H1 (cell line): Measurements from ENCODE around the gene RBM17. TPM values are rescaled to one million over a fixed set of nuclear protein-coding genes. Genes with fewer than 3 reads are reported as not detected.

Experiments used
- CTCF ChIA-PET: fragments of 300-600 bp; sonication (Branson Sonifier 250); formaldehyde crosslinking; loops from one replicate; lab custom pipeline; 2021; ENCODE audit not compliant: partially characterized antibody; lab: Charles Lee
- POLR2A ChIA-PET: fragments of 300-600 bp; sonication (Branson Sonifier 250); formaldehyde crosslinking; loops from one replicate; lab custom pipeline; 2021; ENCODE audit warnings: inconsistent platforms; ENCODE audit not compliant: partially characterized antibody; lab: Charles Lee
- DNase-seq, 2 experiments: peaks; one replicate each; pipeline versions ENCODE4 v3.0.0 to v3.0.0-alpha.2; 2010 to 2022; ENCODE audit warnings: low spot score in 2 of 2, low read depth in 1 of 2, mixed read lengths in 1 of 2
- FAIRE-seq: peaks from 2 replicates; lab custom pipeline; 2011; peaks lifted over from hg19 to GRCh38; lab: Jason Lieb, UNC
- H2AFZ ChIP-seq: 2 replicates; pipeline ENCODE4 v1.8.1; 2012; ENCODE audit warnings: low read length, inconsistent platforms
- H2AK5ac ChIP-seq: 2 replicates; pipeline ENCODE4 v1.6.1; 2013; ENCODE audit warnings: low read depth, low read length
- H2BK120ac ChIP-seq: replicated peaks from 2 replicates; pipeline ENCODE3; 2013; ENCODE audit warnings: low read depth, low read length, inconsistent platforms
- H2BK12ac ChIP-seq: 2 replicates; pipeline ENCODE4 v1.6.1; 2013; ENCODE audit warnings: low read depth, low read length
- H2BK15ac ChIP-seq: 2 replicates; pipeline ENCODE4 v1.6.1; 2013; ENCODE audit warnings: low read length
- H2BK20ac ChIP-seq: 2 replicates; pipeline ENCODE4 v1.6.1; 2013; ENCODE audit warnings: low read length
- H2BK5ac ChIP-seq: 2 replicates; pipeline ENCODE4 v1.6.1; 2013; ENCODE audit warnings: low read depth, low read length
- H3K14ac ChIP-seq: 2 replicates; pipeline ENCODE4 v1.6.1; 2013; ENCODE audit warnings: inconsistent platforms; ENCODE audit not compliant: insufficient read length
- H3K18ac ChIP-seq: 2 replicates; pipeline ENCODE4 v1.6.1; 2013; ENCODE audit warnings: low read length; ENCODE audit errors: extremely low read depth
- H3K23ac ChIP-seq: 2 replicates; pipeline ENCODE4 v1.6.1; 2013; ENCODE audit warnings: inconsistent platforms; ENCODE audit not compliant: insufficient read length
- H3K23me2 ChIP-seq: 2 replicates; pipeline ENCODE4 v1.6.1; 2013; ENCODE audit warnings: low read depth, low read length
- H3K27ac ChIP-seq: 2 replicates; pipeline ENCODE4 v1.6.1; 2011; ENCODE audit warnings: low read depth, low read length, inconsistent platforms
- H3K27me3 ChIP-seq, 4 experiments: replicated peaks in 1 of 4; 1 replicate in 1 of 4; 2 replicates in 3 of 4; pipeline versions ENCODE4 v1.6.1 to v1.8.1; 2011 to 2013; ENCODE audit warnings: low read length in 3 of 4, mild to moderate bottlenecking in 3 of 4, inconsistent platforms in 2 of 4, mixed read lengths in 2 of 4, moderate library complexity in 1 of 4; ENCODE audit not compliant: control insufficient read depth in 3 of 4, insufficient read depth in 3 of 4; ENCODE audit errors: extremely low read depth in 1 of 4
- H3K36me3 ChIP-seq, 4 experiments: 2 replicates each; pipeline versions ENCODE4 v1.6.1 to v1.8.1; 2011 to 2013; ENCODE audit warnings: mild to moderate bottlenecking in 4 of 4, low read length in 3 of 4, moderate library complexity in 2 of 4, control low read depth in 1 of 4, inconsistent platforms in 1 of 4; ENCODE audit not compliant: insufficient read depth in 4 of 4, control insufficient read depth in 2 of 4
- H3K4ac ChIP-seq: replicated peaks from 2 replicates; pipeline ENCODE3; 2013; ENCODE audit warnings: low read length, low read depth, mixed read lengths, inconsistent platforms; ENCODE audit not compliant: insufficient read length
- H3K4me1 ChIP-seq, 4 experiments: replicated peaks in 1 of 4; 1 replicate in 1 of 4; 2 replicates in 3 of 4; pipeline versions ENCODE4 v1.6.1 to v1.8.1; 2011 to 2013; ENCODE audit warnings: low read length in 3 of 4, inconsistent platforms in 2 of 4, mixed read lengths in 1 of 4; ENCODE audit not compliant: insufficient read depth in 4 of 4, control insufficient read depth in 3 of 4
- H3K4me2 ChIP-seq, 2 experiments: 2 replicates each; pipeline versions ENCODE4 v1.6.1 to v1.8.1; 2011 to 2013; ENCODE audit warnings: low read depth in 2 of 2, low read length in 2 of 2, control low read depth in 1 of 2, inconsistent platforms in 1 of 2, mild to moderate bottlenecking in 1 of 2; ENCODE audit not compliant: insufficient read depth in 1 of 2
- H3K4me3 ChIP-seq, 4 experiments: fragments of 200-600, 300-600 bp in 1 of 4; sonication (generic), shearing (Covaris generic), sonication (Bioruptor Twin) in 1 of 4; 2 replicates each; pipeline versions ENCODE4 v1.5.1 to v1.8.1; 2011 to 2016; ENCODE audit warnings: low read length in 4 of 4, low read depth in 3 of 4, control low read depth in 2 of 4, inconsistent platforms in 2 of 4, mild to moderate bottlenecking in 2 of 4, mixed read lengths in 1 of 4, moderate library complexity in 1 of 4; ENCODE audit not compliant: insufficient read depth in 2 of 4; ENCODE audit errors: extremely low read depth in 1 of 4
- H3K56ac ChIP-seq: replicated peaks from 2 replicates; pipeline ENCODE3; 2013; ENCODE audit warnings: low read depth, mild to moderate bottlenecking, mixed read lengths, low read length, inconsistent platforms; ENCODE audit not compliant: insufficient read length
- H3K79me1 ChIP-seq: 2 replicates; pipeline ENCODE4 v1.6.1; 2013; ENCODE audit warnings: low read depth, low read length, control low read depth
- H3K79me2 ChIP-seq, 2 experiments: 2 replicates each; pipeline versions ENCODE4 v1.6.1 to v1.8.1; 2012 to 2013; ENCODE audit warnings: low read length in 2 of 2, mild to moderate bottlenecking in 2 of 2, inconsistent platforms in 1 of 2; ENCODE audit not compliant: insufficient read depth in 2 of 2, control insufficient read depth in 1 of 2
- H3K9ac ChIP-seq, 4 experiments: replicated peaks in 1 of 4; 1 replicate in 1 of 4; 2 replicates in 3 of 4; pipeline versions ENCODE4 v1.6.1 to v1.8.1; 2011 to 2013; ENCODE audit warnings: low read depth in 3 of 4, low read length in 3 of 4, control low read depth in 2 of 4, mild to moderate bottlenecking in 2 of 4, moderate library complexity in 2 of 4, inconsistent platforms in 1 of 4; ENCODE audit errors: extremely low read depth in 1 of 4
- H3K9me3 ChIP-seq, 2 experiments: 2 replicates each; pipeline versions ENCODE4 v1.6.1 to v1.8.1; 2012 to 2013; ENCODE audit warnings: mild to moderate bottlenecking in 2 of 2, moderate library complexity in 2 of 2, control low read depth in 1 of 2, inconsistent platforms in 1 of 2, low read depth in 1 of 2, low read length in 1 of 2, mixed read lengths in 1 of 2; ENCODE audit not compliant: insufficient read depth in 2 of 2
- H4K20me1 ChIP-seq, 2 experiments: replicated peaks in 1 of 2; 2 replicates each; pipeline versions ENCODE3 to v1.8.1; 2011 to 2013; ENCODE audit warnings: inconsistent platforms in 2 of 2, low read length in 2 of 2, mild to moderate bottlenecking in 1 of 2; ENCODE audit not compliant: insufficient read depth in 2 of 2, control insufficient read depth in 1 of 2
- H4K5ac ChIP-seq: 2 replicates; pipeline ENCODE4 v1.6.1; 2013; ENCODE audit warnings: low read length, low read depth, mixed read lengths, inconsistent platforms; ENCODE audit not compliant: insufficient read length
- H4K8ac ChIP-seq: 2 replicates; pipeline ENCODE4 v1.8.0; 2013; ENCODE audit warnings: mild to moderate bottlenecking, moderate library complexity, low read length, inconsistent platforms; ENCODE audit not compliant: insufficient read depth; ENCODE audit errors: extremely low read depth
- H4K91ac ChIP-seq: replicated peaks from 2 replicates; pipeline ENCODE3; 2013; ENCODE audit warnings: low read length, mixed read lengths, inconsistent platforms; ENCODE audit not compliant: insufficient read length
- BCL11A ChIP-seq, 2 experiments: IDR thresholded peaks; one replicate each; pipeline ENCODE4 v1.6.1; 2011; ENCODE audit warnings: low read depth in 2 of 2, low read length in 2 of 2, mild to moderate bottlenecking in 2 of 2
- CHD1 ChIP-seq: IDR thresholded peaks from 2 replicates; pipeline ENCODE4 v1.6.1; 2012; ENCODE audit warnings: low read depth, low read length, improper control_type of control experiment
- EZH2 ChIP-seq: fragments of 200-600 bp; sonication (generic); IDR thresholded peaks from 2 replicates; pipeline ENCODE4 v1.7.1; 2012; ENCODE audit warnings: low read depth, mild to moderate bottlenecking, moderate library complexity, low read length, inconsistent platforms; ENCODE audit not compliant: severe bottlenecking
- GABPA ChIP-seq: IDR thresholded peaks from 2 replicates; pipeline ENCODE4 v1.6.1; 2011; ENCODE audit warnings: mild to moderate bottlenecking, low read length, moderate library complexity, borderline replicate concordance; ENCODE audit not compliant: insufficient read depth
- GTF2F1 ChIP-seq: IDR thresholded peaks from 2 replicates; pipeline ENCODE4 v1.6.1; 2012; ENCODE audit warnings: low read depth, low read length, improper control_type of control experiment, borderline replicate concordance
- HDAC2 ChIP-seq, 2 experiments: fragments of 300-600 bp in 1 of 2; sonication (generic) in 1 of 2; IDR thresholded peaks; 2 replicates each; pipeline ENCODE4 v1.6.1; 2011 to 2012; ENCODE audit warnings: low read depth in 2 of 2, low read length in 2 of 2, mild to moderate bottlenecking in 2 of 2, moderate library complexity in 2 of 2, borderline replicate concordance in 1 of 2, inconsistent platforms in 1 of 2
- KDM1A ChIP-seq: fragments of 200-600, 300-600 bp; sonication (generic); IDR thresholded peaks from 2 replicates; pipeline ENCODE4 v1.7.1; 2016; ENCODE audit warnings: mild to moderate bottlenecking, low read length, borderline replicate concordance
- KDM4A ChIP-seq: IDR thresholded peaks from one replicate; pipeline ENCODE4 v1.7.1; 2012; ENCODE audit warnings: low read depth, mild to moderate bottlenecking, moderate library complexity, low read length, inconsistent platforms; ENCODE audit not compliant: severe bottlenecking
- NANOG ChIP-seq: IDR thresholded peaks from 2 replicates; pipeline ENCODE4 v1.6.1; 2011; ENCODE audit warnings: low read length, low read depth, mild to moderate bottlenecking, inconsistent platforms; ENCODE audit not compliant: insufficient read depth, poor library complexity, severe bottlenecking
- POLR2AphosphoS5 ChIP-seq: IDR thresholded peaks from 2 replicates; pipeline ENCODE4 v1.6.1; 2011; ENCODE audit warnings: low read depth, low read length
- POU5F1 ChIP-seq: IDR thresholded peaks from 2 replicates; pipeline ENCODE4 v1.6.1; 2011; ENCODE audit warnings: low read depth, mild to moderate bottlenecking, low read length, moderate library complexity
- SIRT6 ChIP-seq: IDR thresholded peaks from one replicate; pipeline ENCODE4 v1.7.1; 2012; ENCODE audit warnings: low read length, inconsistent platforms
- SP4 ChIP-seq: IDR thresholded peaks from 2 replicates; pipeline ENCODE4 v1.6.1; 2012; ENCODE audit warnings: low read length, inconsistent platforms
- ZNF274 ChIP-seq: IDR thresholded peaks from 2 replicates; pipeline ENCODE4 v1.7.0; 2012; ENCODE audit warnings: low read length, borderline replicate concordance; ENCODE audit errors: extremely low read depth
- WGBS, 2 experiments: shearing (Covaris generic) in 1 of 2; methylation state at CpG; one replicate each; pipeline versions ENCODE4 v1.1.6 to v1.1.7; 2013 to 2015; ENCODE audit warnings: low lambda C conversion rate in 2 of 2, mixed read lengths in 2 of 2, inconsistent platforms in 1 of 2, low coverage in 1 of 2, missing lambda C conversion rate in 1 of 2; ENCODE audit not compliant: insufficient replicate concordance in 2 of 2, insufficient coverage in 1 of 2, insufficient read length in 1 of 2; ENCODE audit errors: extremely low coverage in 1 of 2, missing lambda C conversion rate in 1 of 2; 5-methylcytosine and 5-hydroxymethylcytosine counted together
- polyA plus RNA-seq, 7 experiments: library from polyadenylated mRNA; depleted of rRNA in 3 of 7; stranded (reverse) in 5 of 7; unstranded in 2 of 7; fragments of >200 nt in 5 of 7; fragments of 200-250 nt in 2 of 7; gene quantifications; 1 replicate in 5 of 7; 2 replicates in 1 of 7; 4 replicates in 1 of 7; pipeline versions ENCODE4 v1.2.1 to v1.2.3, GENCODE V29; 2011 to 2013; ENCODE audit warnings: missing spikeins in 2 of 7, mixed read lengths in 2 of 7
- total RNA-seq: library from RNA; stranded (reverse); fragmentation: NEBNext Ultra II Directional; extraction: Animal tissue kit (Norgen Biotek cat#: 25700); gene quantifications from 2 replicates; pipeline ENCODE4 v1.2.1, GENCODE V29; 2021

Gene RBM17
- total and polyA plus RNA-seq, 2 of the 8 experiments (the other 6 are each of a cell fraction or from before 2014, with no cell fraction given): 15.7 to 128 TPM

DNA sequence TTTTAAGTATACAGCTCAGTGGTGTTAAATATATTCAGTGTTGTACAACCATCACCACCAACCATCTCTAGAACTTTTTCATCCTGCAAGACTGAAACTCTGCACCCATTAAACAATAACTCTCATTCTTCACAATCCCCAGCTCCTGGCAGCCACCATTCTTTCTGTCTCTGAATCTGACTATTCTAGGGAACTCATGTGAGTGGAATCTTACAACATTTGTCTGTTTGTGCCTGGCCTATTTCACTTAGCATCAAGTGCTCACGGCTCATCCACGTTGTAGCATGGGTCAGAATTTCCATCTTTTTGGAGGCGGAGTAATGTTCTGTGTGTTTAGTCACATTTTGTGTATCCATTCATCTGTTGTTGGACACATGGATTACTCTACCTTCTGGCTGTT lies 73.1 kb downstream of the RBM17 start:
- peaks cover 0 to 3% of the 10 kb centered on the region in 2 experiments for H4K20me1 ChIP-seq
- H2AK5ac ChIP-seq: no peak overlapping the region
- H2BK120ac ChIP-seq: no peak overlapping the region
- H2AFZ ChIP-seq: no peak overlapping the region
- no peak overlapping the region for H4K5ac ChIP-seq
- no peak overlapping the region for H3K14ac ChIP-seq
- H3K4me2 ChIP-seq: no peak overlapping the region; a peak in 1 of 4 replicates
- no peak overlapping the region for H3K4ac ChIP-seq
- H4K8ac ChIP-seq: no peak overlapping the region
- WGBS, 2 experiments: 90% methylated on average over 3 of the region's 3 CpGs; no CpG with 5 or more reads in 1 of the 2 experiments
- FAIRE-seq (no peak), DNase-seq (no peak)
- H3K79me2 ChIP-seq: peaks cover 0 to 23% of the 10 kb centered on the region in 2 experiments; a peak in 2 of 4 replicates
- no peak overlapping the region for H3K18ac ChIP-seq
- H3K27ac ChIP-seq: no peak overlapping the region
- H3K23me2 ChIP-seq: no peaks in the 10 kb centered on the region
- H4K91ac ChIP-seq: no peak overlapping the region
- H3K9ac ChIP-seq: no peak overlapping the region
- H3K56ac ChIP-seq: no peak overlapping the region
- no peak overlapping the region for H2BK15ac ChIP-seq
- no peak overlapping the region for H3K23ac ChIP-seq
- H3K4me1 ChIP-seq: peaks cover 0 to 2% (median 0%) of the 10 kb centered on the region in 4 experiments; a peak in 1 of 7 replicates
- H2BK12ac ChIP-seq: no peak overlapping the region
- H2BK5ac ChIP-seq: no peak overlapping the region
- CTCF ChIA-PET: interaction anchor here (0.8 to 2.8 kb wide), 3 partner anchors 11 to 72 kb away, joined by 3 to 19 read pairs (median 6); no protein-coding TSS in a partner anchor
- no peak overlapping the region for H3K4me3 ChIP-seq
- H3K36me3 ChIP-seq: peaks cover 0 to under 1% (median 0%) of the 10 kb centered on the region in 4 experiments; a peak in 1 of 8 replicates
- POLR2A ChIA-PET: interaction anchor here (0.9 to 1.4 kb wide), 3 partner anchors 9 to 40 kb away, joined by 6 to 12 read pairs (median 6); partner anchors contain the start of gene PFKFB3
- no peaks in the 10 kb centered on the region for H3K27me3 ChIP-seq
- H3K79me1 ChIP-seq: no peaks in the 10 kb centered on the region; the same call in 1 of the 2 replicates
- no peak overlapping the region for H2BK20ac ChIP-seq
- no peaks in the 10 kb centered on the region for H3K9me3 ChIP-seq
- TF ChIP-seq ZNF274: no peak
- no peak for TF ChIP-seq POLR2AphosphoS5
- TF ChIP-seq HDAC2 (IDR thresholded peaks at IDR 0.05; ENCODE audit: borderline replicate concordance in 1 of 2, low read depth in 2 of 2, low read length in 2 of 2): no peak
- no peak for TF ChIP-seq SIRT6
- TF ChIP-seq EZH2: no peak
- no peak for TF ChIP-seq KDM1A
- no peak for TF ChIP-seq KDM4A
- TF ChIP-seq GABPA: no peak
- TF ChIP-seq NANOG: no peak
- no peak for TF ChIP-seq SP4
- no peak for TF ChIP-seq POU5F1
- TF ChIP-seq BCL11A (IDR thresholded peaks at IDR 0.05; ENCODE audit: low read depth in 2 of 2, low read length in 2 of 2): no peak
- no peak for TF ChIP-seq CHD1
- TF ChIP-seq GTF2F1: no peak
